NCI-H1105 treated with DMSO at 0.1 percent for 48 hours (cell line): ENCODE results near the gene CACNB2.

ENCODE experiments used
- DNase-seq: peaks from one replicate; lab custom pipeline; 2025; lab: John Stamatoyannopoulos, UW

The CACNB2 gene

DNA sequence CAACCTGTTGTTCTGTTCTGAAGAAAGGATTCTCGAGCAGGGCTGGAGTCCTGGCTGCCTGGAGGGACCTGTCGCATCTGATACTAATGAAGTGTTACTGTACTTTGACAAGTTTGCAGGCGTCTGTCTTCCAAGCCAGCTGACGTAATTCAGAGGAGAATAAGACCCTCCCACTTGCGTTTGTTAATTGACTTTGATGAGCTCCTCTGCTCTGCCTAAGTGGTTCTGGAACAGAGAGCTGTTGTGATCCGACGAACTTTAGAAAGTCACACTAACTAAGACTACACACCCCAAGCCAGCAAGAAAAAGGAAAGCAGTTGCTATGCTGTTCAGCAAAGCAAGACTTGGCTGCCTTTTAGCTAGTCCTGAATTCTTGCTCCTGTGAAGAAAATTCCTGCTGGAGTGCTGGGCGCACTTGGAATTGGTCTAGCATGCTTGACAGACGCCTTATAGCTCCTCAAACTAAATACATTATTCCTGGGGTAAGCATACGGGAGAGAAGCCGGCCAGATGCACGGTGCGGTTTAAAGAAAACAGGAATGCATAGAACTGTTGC, 200.3 kb downstream of the CACNB2 start:
- DNase-seq: no peak

DNA sequence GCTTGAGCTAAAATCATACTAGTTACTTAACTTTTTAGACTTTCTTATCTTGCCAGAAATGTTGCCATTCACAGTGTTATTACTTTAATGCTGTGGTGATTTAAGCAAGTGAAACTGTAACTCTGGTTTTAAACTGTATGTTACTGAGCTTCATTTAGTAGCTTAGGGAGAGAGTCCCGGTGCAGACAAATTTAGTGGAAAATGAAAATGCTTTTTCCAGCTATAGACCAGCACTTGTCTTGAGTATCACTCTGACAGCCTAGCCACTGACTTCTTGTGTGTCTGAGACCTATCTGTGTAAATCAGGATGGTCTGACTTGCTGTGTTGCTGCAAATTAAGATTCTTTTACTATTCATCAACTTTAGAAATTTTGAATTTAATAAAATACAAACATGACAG, 200.8 kb downstream of the CACNB2 start:
- DNase-seq: no peak

DNA sequence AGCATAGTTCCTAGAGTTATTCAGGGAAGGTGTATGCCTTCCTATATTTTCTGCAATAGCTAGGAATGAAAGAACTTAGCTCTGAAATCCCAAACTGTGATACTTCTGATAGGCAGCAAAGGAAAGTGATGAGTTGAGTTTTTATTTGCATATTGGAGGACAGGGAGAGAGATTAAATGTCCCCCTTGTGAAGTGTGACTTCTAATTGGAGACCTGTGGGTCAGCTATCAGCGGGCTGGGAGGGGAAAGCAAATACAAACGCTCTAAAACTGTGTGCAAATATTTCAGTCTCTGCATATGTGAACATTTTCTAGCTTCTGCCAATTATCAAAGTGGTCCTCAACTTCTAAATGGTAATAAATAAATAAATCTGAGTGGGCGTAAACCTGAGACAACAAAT, 203.3 kb downstream of the CACNB2 start:
- no peak for DNase-seq

DNA sequence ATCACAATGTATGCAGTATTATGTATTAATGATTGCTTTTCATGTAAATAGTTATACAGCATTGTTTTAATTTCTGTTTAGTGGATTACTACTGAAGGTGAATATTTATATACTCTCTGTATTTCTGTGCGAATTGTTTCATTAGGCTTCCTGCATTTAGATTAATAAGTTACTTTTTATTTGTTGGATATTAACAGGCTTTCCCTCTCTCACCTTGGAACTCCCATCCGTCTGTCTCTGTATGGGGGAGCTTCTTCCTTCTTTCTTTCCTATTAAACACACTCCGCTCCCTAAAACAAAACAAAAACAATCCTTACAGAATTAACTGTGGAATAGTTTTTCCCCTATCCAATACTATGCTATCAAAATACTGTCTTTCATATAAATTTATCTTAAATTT, 205.1 kb downstream of the CACNB2 start:
- no peak for DNase-seq

DNA sequence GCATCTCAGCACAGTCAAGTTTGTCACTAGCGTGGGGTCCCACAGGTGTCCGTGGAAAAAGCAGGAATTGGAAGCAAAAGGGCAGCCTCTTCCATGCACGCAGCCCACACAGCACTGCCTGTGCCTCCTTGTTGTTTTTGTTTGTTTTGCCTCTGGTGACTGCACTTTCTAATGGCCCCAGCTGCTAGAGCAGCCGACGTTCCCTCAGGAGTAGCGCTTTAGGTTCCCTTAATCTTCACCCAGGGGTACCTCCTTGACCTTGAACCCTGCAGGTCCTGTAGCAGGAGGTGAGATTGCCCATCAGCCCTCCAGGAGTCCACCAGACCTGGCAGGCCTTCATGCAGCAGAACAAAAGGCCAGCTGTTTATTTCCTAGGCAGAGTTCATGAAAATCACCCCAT, 210.1 kb downstream of the CACNB2 start:
- no peak for DNase-seq

DNA sequence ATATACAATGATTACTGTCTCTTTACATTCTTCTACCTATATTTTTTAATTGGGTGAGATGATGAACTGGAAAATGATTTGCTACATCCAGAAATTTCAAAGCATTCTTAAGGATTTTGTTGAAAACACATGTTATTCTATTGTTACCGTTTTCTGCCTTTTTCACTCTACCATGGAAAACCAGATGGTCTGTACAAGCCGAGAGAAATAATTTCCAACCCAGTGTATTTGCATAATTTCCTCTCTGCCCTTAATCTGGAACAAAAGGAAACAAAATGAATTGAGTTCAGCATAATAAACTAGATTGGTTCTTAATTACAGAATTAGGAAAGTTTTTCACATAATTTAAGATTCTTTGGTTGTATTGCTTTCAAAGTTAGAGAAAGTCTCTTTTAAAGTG, 211.2 kb downstream of the CACNB2 start:
- DNase-seq: no peak

DNA sequence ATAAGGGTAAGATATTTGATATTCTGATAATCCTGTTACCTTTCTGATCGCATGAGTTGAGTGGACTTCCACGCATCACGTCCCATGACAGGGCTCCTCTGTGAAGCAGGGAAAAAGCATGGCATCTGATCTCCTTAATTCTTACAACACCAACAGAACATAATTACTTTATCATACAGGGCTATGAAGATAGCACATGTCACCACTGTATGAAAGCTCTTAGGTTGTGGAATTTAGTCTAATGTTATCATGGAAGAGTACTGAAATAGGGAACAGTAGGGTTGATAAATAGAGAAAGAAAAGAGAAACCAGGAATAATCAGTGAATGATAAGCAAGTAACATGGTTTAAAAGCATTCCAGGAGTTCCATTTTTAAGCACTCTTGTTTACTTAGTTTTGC, 212.0 kb downstream of the CACNB2 start:
- no peak for DNase-seq

DNA sequence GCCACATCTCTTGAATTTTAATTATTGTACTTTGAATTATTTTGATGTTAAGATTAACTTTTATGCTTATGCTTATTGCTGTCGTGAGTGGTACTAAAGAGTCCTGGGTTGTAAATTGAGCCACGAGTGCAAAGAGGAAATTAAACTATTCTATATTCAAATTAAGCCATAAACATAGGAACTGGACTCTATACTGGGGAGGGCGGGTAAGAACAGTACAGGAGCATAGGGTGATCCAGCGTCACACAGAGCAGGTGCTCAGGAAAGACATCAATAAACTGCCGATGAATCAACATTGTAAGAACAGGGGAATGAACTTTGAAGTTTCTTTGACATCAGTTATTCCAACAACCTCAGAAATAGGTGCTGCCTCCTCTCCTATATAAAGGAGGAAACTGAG, 219.6 kb downstream of the CACNB2 start:
- no peak for DNase-seq

DNA sequence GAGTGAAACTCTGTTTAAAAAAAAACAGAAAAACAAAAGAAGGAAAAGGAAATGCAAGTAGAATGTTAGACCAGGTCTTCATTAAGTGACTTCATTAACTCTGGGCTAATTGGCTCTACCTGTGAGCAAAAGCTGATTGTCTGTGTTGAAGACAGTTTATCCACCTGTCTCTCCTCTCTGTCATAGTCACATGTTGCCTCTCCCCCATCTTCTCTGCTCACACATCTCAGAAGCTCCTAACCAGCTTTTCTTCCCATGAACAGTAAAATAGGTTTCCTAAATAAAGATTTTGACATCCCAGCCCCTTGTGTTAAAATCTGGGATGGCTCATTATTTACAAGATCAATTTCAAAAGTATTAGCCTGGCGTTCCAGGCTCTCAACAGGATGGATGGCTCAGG, 222.7 kb downstream of the CACNB2 start:
- no peak for DNase-seq

DNA sequence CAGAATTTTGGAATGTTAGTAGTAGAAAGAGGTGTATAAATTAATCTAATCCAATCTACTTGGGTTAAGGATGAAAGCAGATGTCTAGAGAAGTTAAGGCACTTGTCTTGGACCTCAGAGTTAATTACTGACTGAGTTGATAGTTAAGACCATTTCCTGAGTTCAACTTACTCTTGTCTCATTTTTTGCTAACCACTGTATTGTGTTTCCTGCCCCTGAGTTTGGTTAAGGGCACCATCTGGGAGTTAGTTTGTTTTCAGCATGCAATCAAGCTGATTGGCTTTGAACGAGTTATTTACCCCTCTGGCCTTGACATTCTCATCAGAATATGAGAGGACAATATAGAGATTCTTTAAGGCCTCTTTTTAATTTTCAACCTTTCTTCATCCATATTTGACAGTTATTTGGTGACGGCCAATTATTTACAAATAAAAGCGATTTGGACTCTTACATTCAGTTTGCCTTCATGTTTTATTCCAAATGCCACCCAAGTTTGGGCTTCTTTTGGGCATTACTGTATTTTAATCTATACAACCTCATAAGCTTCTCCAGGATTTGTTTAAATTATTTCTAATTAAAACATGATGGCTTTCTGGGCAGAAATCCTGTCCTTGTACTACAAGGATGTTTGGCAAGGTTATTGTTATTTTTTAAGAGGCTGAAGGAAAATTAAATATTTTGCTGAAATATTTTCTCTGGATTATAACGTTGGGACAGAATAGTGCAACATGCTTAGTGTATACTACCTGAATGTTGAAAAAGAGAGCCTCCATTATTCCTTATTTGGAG, 225.0 kb downstream of the CACNB2 start:
- DNase-seq: no peak

DNA sequence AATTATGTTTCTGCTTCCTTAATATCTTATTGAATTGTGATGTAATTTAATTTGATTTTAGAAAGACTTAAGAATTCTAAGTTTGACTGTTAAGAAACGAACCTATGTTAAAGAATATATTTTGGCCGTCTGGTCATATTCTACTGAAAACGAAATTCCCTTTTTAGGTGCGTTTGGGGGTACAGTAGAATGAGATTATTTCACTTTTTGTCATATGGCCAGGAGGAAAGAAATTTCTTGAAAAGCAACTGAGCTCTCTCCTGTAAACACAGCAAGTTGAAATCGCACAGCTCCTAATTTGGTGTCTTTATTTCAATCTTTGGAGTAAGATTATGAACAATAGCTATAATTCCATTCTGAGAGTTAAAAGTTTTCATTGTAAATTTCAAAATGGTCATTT, 227.6 kb downstream of the CACNB2 start:
- no peak for DNase-seq

DNA sequence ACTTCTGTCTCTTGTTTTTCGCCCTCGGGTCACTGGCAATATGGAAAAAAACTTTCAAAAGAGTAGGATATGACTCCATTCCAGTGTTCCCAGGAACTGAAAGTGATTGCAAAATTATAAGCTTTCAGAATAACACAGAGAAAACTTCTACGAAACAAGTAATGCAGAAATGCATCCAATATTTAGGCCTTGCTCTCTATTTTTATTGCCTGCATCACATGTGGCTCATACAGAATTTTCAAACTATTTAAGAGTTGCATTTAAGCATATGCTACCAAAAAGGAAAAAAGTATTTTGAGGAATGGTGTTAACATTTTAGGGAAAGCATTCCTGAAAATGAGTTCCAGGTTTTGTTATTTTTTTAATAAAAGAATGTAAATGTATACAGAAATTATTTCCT, 228.0 kb downstream of the CACNB2 start:
- DNase-seq: no peak

DNA sequence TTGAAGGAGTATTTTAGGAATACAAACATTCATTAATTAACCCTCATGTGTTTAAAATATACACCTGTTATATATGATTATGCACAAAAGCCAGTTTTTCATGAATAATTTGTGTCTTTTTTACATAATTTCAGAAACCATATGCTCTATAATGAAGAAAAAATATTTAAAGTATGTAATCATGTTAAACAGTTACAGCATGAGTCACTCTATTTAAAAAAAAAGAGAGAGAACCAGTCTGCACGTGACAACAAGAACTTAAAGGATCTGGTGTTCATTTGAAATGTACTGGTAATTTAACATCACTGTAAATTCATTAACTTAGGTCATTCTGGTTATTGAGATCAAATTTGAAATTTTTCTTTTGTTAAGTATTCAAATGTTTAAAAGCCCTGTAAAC, 228.5 kb downstream of the CACNB2 start:
- no peak for DNase-seq

DNA sequence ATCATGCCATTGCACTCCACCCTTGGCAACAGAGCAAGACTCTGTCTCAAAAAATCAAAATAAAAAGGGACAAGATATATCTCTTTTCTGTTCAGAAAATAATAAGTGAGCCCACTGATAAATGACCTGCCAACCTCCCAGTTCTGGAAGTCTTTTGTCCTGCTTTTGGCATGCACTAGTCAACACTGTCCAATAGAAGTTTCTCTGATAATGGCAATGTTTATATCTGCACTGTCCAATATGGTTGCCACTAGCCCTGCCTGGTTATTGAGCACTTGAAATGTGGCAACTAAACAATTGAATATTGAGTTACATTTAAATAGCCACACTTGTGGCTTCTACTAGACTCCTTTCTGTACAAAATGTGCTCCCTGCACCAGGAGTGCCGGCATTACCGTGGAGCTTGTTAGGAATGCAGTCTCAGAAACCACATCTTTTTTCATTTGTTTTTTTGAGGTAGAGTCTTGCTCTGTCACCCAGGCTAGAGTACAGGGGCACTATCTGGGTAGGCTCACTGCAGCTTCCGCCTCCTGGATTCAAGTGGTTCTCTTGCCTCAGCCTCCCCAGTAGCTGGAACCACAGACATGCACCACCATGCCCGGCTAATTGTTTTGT, 229.7 kb downstream of the CACNB2 start:
- no peak for DNase-seq

DNA sequence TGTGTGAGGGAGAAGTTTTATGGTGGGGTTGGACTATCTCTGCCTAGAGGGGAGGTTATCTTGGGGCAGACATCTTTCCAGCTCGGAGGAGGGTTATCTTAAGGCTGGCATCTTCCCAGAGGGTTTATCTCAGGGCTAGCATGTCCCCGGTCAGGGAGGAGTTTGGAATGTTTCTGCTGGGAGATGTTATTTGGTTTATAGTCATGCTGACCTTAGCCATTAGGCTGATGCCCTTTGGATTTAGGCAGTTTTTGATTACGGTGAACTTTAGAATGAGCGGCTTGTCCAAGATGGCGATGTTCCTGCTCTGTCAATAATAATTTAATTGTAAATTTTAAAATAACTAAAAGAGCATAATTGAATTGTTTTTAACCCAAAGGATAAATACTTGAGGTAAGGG, 236.4 kb downstream of the CACNB2 start:
- no peak for DNase-seq

DNA sequence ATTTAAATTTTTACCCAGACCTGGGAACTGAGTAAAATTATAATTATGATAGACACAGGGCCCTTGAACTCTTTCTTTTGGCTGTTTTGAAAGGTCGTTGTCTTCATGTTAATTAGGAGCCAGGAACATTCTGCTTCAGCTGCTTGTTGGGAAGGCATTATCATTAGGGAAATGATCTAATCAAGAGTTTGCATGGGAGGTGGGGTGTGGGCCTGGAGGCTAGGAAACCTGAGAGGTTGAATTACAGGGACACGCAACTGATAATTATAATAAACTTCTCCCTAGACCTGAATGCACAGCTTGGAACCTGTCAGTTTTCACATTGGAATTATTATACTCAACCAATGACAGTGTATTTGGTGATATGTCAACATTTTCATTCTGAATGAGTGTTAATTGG, 237.7 kb downstream of the CACNB2 start:
- peak; percentile 69 for DNase-seq

DNA sequence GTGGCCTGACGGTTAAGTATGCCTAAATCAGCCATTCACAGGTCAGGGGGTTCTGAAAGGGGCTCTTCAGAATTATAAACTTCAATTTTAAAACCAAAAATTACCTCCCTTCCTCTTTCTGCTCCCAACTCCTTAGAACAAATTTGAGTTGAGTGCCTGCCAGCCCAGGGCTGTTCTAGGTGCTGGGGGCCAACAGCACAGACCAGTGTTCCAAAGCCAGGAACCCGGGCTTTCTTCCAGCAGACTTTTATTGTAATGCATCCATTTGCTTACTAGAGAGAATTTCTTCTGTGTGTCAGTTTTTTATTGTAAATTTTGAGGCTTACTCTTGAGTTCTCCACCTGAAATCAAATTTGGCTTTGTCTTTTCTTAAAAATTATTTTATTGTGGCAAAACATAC, 238.5 kb downstream of the CACNB2 start:
- DNase-seq: no peak

DNA sequence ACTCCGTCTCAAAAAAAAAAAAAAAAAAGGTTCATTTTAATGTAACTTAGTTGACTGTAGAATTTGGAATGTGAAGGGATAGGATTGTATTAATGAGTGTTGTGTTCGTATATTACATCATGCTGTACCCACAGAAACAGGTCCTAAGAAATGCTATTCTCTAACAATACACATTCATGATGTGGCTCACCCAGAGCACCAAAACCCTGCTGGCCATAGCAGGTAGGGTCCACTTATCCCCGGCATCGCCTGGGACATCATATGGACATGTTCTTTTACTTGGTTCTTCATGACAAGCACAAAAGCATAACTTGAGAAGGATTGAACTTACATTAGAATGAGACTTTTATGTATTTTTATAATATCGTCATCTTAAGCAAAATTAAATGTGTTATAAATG, 241.5 kb downstream of the CACNB2 start:
- no peak for DNase-seq

DNA sequence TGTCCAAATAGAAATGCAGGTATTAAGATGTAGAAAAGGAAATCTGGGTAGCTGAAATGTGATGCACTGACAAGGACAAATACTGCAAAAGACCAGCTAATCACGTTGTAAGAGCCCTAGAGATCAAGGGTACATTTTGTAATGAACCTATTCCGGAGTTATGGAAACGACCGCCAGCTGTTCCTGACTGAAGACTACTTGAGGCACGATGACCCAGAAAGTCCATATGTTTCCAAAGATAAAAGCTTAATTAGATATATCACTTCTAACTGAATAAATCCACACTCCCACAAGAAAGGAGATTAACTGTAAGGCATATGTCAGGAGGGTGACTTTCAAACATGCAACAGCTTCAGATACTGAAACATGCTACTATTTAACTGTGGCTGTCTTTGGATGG, 257.7 kb downstream of the CACNB2 start:
- DNase-seq: no peak

DNA sequence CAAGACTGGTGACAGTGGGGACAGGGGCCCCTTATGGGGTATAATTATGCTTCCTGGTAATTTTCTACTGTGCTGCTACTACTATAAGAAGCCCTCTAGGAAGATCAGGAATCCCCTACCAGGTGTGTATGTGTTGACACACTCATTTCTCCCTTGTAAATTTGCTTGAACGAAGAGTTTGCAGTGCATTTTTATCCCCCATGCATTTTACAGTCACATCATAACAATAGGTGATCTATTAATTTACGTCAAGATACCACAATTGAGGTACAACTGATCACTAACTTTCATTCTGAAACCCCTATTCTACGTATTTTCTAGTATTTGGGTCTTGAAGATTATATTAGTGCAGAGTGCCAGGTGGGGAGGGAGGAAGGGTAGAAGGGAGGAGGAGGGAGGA, 258.9 kb downstream of the CACNB2 start:
- no peak for DNase-seq

DNA sequence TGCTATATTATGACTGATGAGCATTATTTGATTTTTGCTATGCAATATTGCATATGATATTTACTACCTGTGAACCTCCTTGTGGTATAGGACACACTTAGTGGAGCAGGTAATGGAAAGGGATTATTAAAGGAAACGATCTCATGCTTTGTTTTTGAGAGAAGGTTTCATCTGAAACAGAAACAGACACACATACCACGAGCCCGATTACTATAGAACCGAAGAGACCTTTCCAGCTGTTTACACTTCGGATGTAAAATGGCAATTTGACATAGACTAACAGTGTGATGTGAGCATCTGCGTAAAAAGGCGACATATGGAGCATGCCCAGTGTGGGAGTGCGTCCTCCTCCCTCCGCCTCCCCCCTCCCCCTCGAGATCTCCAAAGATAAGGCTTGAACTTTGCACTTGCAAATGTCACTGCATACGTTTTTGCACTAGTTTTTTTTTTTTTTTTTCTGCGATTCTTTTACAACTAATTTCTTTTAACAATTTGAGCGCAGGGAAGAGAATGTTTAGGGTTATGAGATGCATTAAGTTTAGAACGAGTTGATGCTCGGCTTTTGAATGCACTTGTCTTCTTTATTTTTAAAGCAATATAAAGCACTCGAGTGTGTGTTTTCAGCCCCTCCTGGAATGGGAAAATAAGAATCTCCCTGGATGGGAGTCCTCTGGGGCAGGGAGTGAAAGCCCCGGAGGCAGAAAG, 260.1 kb downstream of the CACNB2 start:
- DNase-seq: peak; percentile 40

DNA sequence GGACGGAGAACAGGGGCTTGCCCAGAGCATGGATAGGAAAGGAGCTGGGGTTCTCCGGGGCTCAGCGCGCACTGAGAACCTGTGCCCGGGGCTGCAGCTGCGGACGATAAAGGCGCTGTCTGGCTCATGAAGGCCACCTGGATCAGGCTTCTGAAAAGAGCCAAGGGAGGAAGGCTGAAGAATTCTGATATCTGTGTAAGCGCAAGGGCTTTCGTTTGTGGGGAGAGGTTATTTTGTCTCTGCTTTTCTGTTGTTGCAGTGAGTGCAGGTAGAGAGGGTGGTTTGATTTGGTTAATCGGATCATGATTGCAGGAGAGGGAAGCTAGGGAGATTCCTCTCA, 260.7 kb downstream of the CACNB2 start:
- peak; percentile 32 for DNase-seq
